Natural killer cell (primary cell): Measurements from ENCODE around the gene ZFYVE21. TPM values are rescaled to one million over a fixed set of nuclear protein-coding genes. Genes with fewer than 3 reads are reported as not detected.

Experiments
- ATAC-seq, 3 donors: fragments of 150-1000 bp in 2 of 3; fragments of 200-7000 bp in 1 of 3; cut with Tn5 transposase; 1 replicate in 1 of 3; 2 replicates in 2 of 3; pipeline ENCODE4 v1.10.0; 2021; ENCODE audit warnings: mild to moderate bottlenecking in 2 of 3, moderate library complexity in 2 of 3
- DNase-seq, 2 donors: peaks; one replicate each; pipeline versions ENCODE4 v3.0.0 to v3.0.0-alpha.2; 2013 to 2021; ENCODE audit warnings: mixed read lengths in 1 of 2
- H3K27ac ChIP-seq: one replicate; pipeline ENCODE4 v1.5.1; 2013; ENCODE audit warnings: mild to moderate bottlenecking, low read length
- H3K27me3 ChIP-seq: one replicate; pipeline ENCODE4 v1.6.1; 2013; ENCODE audit warnings: low read length; ENCODE audit not compliant: control insufficient read depth, insufficient read depth
- H3K36me3 ChIP-seq: one replicate; pipeline ENCODE4 v1.6.1; 2013; ENCODE audit warnings: low read length; ENCODE audit not compliant: control insufficient read depth, insufficient read depth
- H3K4me1 ChIP-seq: one replicate; pipeline ENCODE4 v1.6.1; 2013; ENCODE audit warnings: low read length; ENCODE audit not compliant: control insufficient read depth, insufficient read depth
- H3K4me3 ChIP-seq: one replicate; pipeline ENCODE4 v1.5.1; 2013; ENCODE audit warnings: low read length
- H3K9me3 ChIP-seq: one replicate; pipeline ENCODE4 v1.6.1; 2013; ENCODE audit warnings: low read length; ENCODE audit not compliant: control insufficient read depth, insufficient read depth
- H3K27ac Mint-ChIP-seq, 2 donors: one replicate each; pipeline ENCODE4 v1.8.0; 2022; ENCODE audit warnings: mild to moderate bottlenecking in 2 of 2, mixed read lengths in 2 of 2, moderate library complexity in 1 of 2
- H3K27me3 Mint-ChIP-seq, 2 donors: one replicate each; pipeline ENCODE4 v1.8.0; 2022; ENCODE audit warnings: low read depth in 2 of 2, mixed read lengths in 2 of 2
- H3K36me3 Mint-ChIP-seq: one replicate; pipeline ENCODE4 v1.8.0; 2022; ENCODE audit warnings: mixed read lengths
- H3K4me1 Mint-ChIP-seq, 2 donors: one replicate each; pipeline ENCODE4 v1.8.0; 2022; ENCODE audit warnings: mixed read lengths in 2 of 2
- H3K4me3 Mint-ChIP-seq: one replicate; pipeline ENCODE4 v1.8.0; 2022; ENCODE audit warnings: mild to moderate bottlenecking, moderate library complexity, mixed read lengths
- H3K9me3 Mint-ChIP-seq, 2 donors: one replicate each; pipeline ENCODE4 v1.8.0; 2022; ENCODE audit warnings: mixed read lengths in 2 of 2
- CTCF ChIP-seq: fragments of 200-600 bp; IDR thresholded peaks from one replicate; pipeline ENCODE4 v1.8.0; 2022; ENCODE audit warnings: antibody characterized with exemption
- WGBS: methylation state at CpG from one replicate; pipeline ENCODE4 v1.1.7; 2013; ENCODE audit warnings: missing lambda C conversion rate; ENCODE audit not compliant: insufficient coverage; 5-methylcytosine and 5-hydroxymethylcytosine counted together
- intact Hi-C: fragments of 100-400 bp; cut with micrococcal nuclease; formaldehyde crosslinking; loops from one replicate; pipeline ENCODE4 v1.14.2; 2022
- total RNA-seq, 4 donors: library from RNA; stranded (reverse); fragments of 120-200 nt in 1 of 4; gene quantifications; one replicate each; pipeline versions ENCODE4 v1.2.3 to v1.2.4, GENCODE V29; 2013 to 2022

The ZFYVE21 gene
- total RNA-seq, 3 donors from 2014 or later (not counting 1 experiment from before 2014, with no cell fraction given): 5.9 to 10.7 (median 8.5) TPM

- peaks cover 0 to 8% of the 10 kb centered on the region in 2 donors for H3K4me1 Mint-ChIP-seq
- 89% methylated on average over 15 of the region's 16 CpGs for WGBS
- H3K9me3 ChIP-seq: no peaks in the 10 kb centered on the region
- H3K27ac ChIP-seq: no peak overlapping the region
- no peak for TF ChIP-seq CTCF
- H3K27me3 ChIP-seq: no peaks in the 10 kb centered on the region
- no peak overlapping the region for H3K4me3 ChIP-seq
- intact Hi-C loops: no loop called here
- H3K4me1 ChIP-seq: no peaks in the 10 kb centered on the region
- no peak overlapping the region for H3K27ac Mint-ChIP-seq
- peaks cover 33% of the 10 kb centered on the region for H3K36me3 Mint-ChIP-seq
- H3K36me3 ChIP-seq: peaks cover 88% of the 10 kb centered on the region
- DNase-seq (no peak), ATAC-seq (no peak)
- no peak overlapping the region for H3K4me3 Mint-ChIP-seq
- no peaks in the 10 kb centered on the region for H3K9me3 Mint-ChIP-seq
- H3K27me3 Mint-ChIP-seq: no peaks in the 10 kb centered on the region
These were observed 38.5 kb upstream of the ZFYVE21 start for GRCh38 chr14:103676881-103677675.

- peak overlapping the region; percentile 16 to 30 for H3K27ac Mint-ChIP-seq
- H3K4me1 ChIP-seq: no peaks in the 10 kb centered on the region
- peaks cover 0 to 6% of the 10 kb centered on the region in 2 donors for H3K4me1 Mint-ChIP-seq
- intact Hi-C loops: no loop called here
- peaks cover 79% of the 10 kb centered on the region for H3K36me3 ChIP-seq
- H3K9me3 Mint-ChIP-seq: no peaks in the 10 kb centered on the region
- H3K27me3 ChIP-seq: no peaks in the 10 kb centered on the region
- H3K4me3 Mint-ChIP-seq: no peak overlapping the region
- peak; percentile 54 for TF ChIP-seq CTCF
- no peaks in the 10 kb centered on the region for H3K9me3 ChIP-seq
- H3K27me3 Mint-ChIP-seq: no peaks in the 10 kb centered on the region
- WGBS: 40% methylated on average over 13 of the region's 13 CpGs
- H3K36me3 Mint-ChIP-seq: peaks cover 17% of the 10 kb centered on the region
- ATAC-seq (peak; percentile 68 to 91 (median 88)), DNase-seq (peak; percentile 37 to 62)
- no peak overlapping the region for H3K27ac ChIP-seq
- no peak overlapping the region for H3K4me3 ChIP-seq
These were observed 36.3 kb upstream of the ZFYVE21 start for GRCh38 chr14:103679351-103679750.

GRCh38 chr14:103680491-103681231, 34.9 kb upstream of the ZFYVE21 start:
- DNase-seq (no peak), ATAC-seq (no peak)
- Histone ChIP-seq H3K4me3 (no peak overlapping the region), H3K27me3 (no peaks in the 10 kb centered on the region), H3K27ac (no peak overlapping the region), H3K9me3 (no peaks in the 10 kb centered on the region), H3K36me3 (peaks cover 73% of the 10 kb centered on the region), H3K4me1 (no peaks in the 10 kb centered on the region)
- Mint-ChIP-seq H3K36me3 (peaks cover 10% of the 10 kb centered on the region), H3K9me3 (no peaks in the 10 kb centered on the region), H3K4me3 (no peak overlapping the region), H3K4me1 (peaks cover 0 to 9% of the 10 kb centered on the region in 2 donors), H3K27me3 (no peaks in the 10 kb centered on the region), H3K27ac (no peak overlapping the region)
- WGBS: 91% methylated on average over 17 of the region's 17 CpGs
- intact Hi-C loops: no loop called here
- no peak for TF ChIP-seq CTCF
